ENCODE measurements around the gene DPYSL4. TPM values are rescaled to one million over a fixed set of nuclear protein-coding genes. Genes with fewer than 3 reads are reported as not detected.

Gene DPYSL4
- total RNA-seq, 4 donors from 2014 or later = 1.1 to 1.3 TPM; not detected in 2

DNA sequence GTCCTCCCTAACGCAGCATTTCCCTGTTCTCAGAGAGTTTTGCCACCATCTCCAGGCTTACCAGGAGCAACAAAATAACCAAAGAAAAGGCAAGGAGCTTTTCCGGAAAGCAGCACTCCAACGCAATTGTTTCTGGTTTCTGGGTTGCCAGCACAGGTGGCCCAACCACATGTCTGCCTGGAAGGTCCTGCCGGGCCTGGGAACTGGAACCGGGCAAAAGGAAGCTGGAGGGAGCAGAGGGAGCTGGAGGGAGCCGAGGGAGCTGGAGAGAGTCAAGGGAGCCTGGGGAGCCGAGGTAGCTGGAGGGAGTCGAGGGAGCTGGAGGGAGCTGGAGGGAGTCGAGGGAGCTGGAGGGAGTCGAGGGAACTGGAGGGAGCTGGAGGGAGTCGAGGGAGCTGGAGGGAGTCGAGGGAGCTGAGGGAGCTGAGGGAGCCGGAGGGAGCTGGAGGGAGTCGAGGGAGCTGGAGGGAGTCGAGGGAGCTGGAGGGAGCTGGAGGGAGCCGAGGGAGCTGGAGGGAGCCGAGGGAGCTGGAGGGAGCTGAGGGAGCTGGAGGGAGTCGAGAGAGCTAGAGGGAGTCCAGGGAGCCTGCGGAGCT is 66.4 kb downstream of the DPYSL4 start:
- WGBS, 2 donors = 52 to 64% methylated on average over 19 of the region's 19 CpGs
- H3K4me3 ChIP-seq (ENCODE audit: low read depth, poor library complexity, severe bottlenecking) = no peak overlapping the region
- DNase-seq (ENCODE audit: low spot score in 2 of 2) = no peak
- no peak for TF ChIP-seq POLR2A (IDR thresholded peaks at IDR 0.05)
- TF ChIP-seq, protein P1, sequence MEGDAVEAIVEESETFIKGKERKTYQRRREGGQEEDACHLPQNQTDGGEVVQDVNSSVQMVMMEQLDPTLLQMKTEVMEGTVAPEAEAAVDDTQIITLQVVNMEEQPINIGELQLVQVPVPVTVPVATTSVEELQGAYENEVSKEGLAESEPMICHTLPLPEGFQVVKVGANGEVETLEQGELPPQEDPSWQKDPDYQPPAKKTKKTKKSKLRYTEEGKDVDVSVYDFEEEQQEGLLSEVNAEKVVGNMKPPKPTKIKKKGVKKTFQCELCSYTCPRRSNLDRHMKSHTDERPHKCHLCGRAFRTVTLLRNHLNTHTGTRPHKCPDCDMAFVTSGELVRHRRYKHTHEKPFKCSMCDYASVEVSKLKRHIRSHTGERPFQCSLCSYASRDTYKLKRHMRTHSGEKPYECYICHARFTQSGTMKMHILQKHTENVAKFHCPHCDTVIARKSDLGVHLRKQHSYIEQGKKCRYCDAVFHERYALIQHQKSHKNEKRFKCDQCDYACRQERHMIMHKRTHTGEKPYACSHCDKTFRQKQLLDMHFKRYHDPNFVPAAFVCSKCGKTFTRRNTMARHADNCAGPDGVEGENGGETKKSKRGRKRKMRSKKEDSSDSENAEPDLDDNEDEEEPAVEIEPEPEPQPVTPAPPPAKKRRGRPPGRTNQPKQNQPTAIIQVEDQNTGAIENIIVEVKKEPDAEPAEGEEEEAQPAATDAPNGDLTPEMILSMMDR (IDR thresholded peaks at IDR 0.05) = no peak
- intact Hi-C loops (cut with DNase I; ENCODE audit: low total_unique reads) = no loop called here

DNA sequence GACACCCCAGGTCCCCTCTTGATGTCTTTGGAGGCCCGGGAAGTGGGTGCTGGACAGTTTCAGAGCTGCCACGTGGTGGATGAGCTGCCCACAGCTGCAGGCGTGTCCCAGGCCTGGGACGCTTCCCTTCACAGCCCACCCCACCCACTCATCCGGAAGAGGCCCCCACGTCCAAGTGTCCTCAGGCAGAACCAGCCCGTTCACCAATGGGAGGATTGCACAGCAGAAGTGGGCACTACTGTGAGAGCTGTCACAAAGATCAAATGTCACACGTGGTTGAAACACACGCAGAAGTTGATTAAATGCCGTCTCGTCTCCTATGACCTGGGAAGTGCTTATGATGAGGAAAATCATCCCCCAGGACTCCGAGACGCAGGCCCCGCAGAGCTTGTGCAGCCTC is 68.1 kb downstream of the DPYSL4 start:
- TF ChIP-seq, protein P1 (IDR thresholded peaks at IDR 0.05) = no peak
- no peak for TF ChIP-seq POLR2A (IDR thresholded peaks at IDR 0.05)
- no peak for DNase-seq (ENCODE audit: low spot score in 2 of 2)
- no peak overlapping the region for H3K4me3 ChIP-seq (ENCODE audit: low read depth, poor library complexity, severe bottlenecking)
- intact Hi-C loops (cut with DNase I; ENCODE audit: low total_unique reads) = no loop called here
- 64 to 91% methylated on average over 8 to 14 of the region's 14 CpGs for WGBS, 2 donors

Other genes with a start within 250 kb of the DPYSL4 start
- gene BNIP3, start 205.0 kb upstream of the DPYSL4 start, total RNA-seq = 100 to 1,000 TPM in 3 of 4 donors, 10 to 100 TPM in 1; 78.4 to 241 (median 168) TPM
- 1 to 10 TPM in 1 of 4 donors, under 1 TPM in 3; 0.32 to 1.1 (median 0.51) TPM for gene JAKMIP3, start 121.0 kb upstream of the DPYSL4 start, total RNA-seq
- gene STK32C, start 121.0 kb downstream of the DPYSL4 start, total RNA-seq = 1 to 10 TPM; 4.8 to 6.4 (median 5.7) TPM
- gene LRRC27, start 145.2 kb downstream of the DPYSL4 start, total RNA-seq = 10 to 100 TPM in 1 of 4 donors, 1 to 10 TPM in 3; 3.1 to 11.3 (median 8.5) TPM
- 10 to 100 TPM; 28.3 to 33.1 (median 28.9) TPM for gene PWWP2B, start 210.3 kb downstream of the DPYSL4 start, total RNA-seq

All from lower leg skin (tissue), 4 donors.